Measurements from ENCODE around the gene C14orf180.

The C14orf180 gene

DNA sequence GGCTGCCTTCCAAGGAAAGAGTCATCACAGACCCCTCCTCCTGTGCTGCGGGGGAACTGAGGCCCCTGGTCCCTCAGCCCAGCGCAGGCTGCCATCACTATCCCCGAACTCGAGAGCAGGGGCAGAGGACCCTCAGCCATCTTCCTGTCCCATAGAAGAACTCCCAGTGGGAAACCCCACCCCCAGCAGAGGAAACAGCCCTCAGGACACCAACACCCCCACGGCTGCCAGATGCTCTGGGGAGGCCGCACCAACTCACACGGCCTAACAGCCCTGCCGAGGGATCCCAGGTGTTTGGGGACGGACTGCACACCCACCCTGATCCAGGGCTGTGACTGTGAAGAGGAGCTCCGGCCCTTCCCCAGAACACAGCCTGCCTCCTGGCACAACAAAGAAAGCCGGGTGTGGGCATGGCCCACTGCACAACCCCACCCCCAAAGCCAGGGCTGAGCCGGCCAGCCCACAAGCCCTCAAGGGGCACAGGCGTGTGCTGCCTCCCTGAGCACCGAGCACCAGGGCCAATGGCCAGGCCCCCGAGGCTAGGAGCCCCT lies 16.3 kb upstream of the C14orf180 start:
- TF ChIP-seq, protein P1, sequence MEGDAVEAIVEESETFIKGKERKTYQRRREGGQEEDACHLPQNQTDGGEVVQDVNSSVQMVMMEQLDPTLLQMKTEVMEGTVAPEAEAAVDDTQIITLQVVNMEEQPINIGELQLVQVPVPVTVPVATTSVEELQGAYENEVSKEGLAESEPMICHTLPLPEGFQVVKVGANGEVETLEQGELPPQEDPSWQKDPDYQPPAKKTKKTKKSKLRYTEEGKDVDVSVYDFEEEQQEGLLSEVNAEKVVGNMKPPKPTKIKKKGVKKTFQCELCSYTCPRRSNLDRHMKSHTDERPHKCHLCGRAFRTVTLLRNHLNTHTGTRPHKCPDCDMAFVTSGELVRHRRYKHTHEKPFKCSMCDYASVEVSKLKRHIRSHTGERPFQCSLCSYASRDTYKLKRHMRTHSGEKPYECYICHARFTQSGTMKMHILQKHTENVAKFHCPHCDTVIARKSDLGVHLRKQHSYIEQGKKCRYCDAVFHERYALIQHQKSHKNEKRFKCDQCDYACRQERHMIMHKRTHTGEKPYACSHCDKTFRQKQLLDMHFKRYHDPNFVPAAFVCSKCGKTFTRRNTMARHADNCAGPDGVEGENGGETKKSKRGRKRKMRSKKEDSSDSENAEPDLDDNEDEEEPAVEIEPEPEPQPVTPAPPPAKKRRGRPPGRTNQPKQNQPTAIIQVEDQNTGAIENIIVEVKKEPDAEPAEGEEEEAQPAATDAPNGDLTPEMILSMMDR (IDR thresholded peaks at IDR 0.05; ENCODE audit: control insufficient read depth, extremely low read depth, insufficient read depth), result no peak
- no peak for DNase-seq (ENCODE audit: low read depth)

DNA sequence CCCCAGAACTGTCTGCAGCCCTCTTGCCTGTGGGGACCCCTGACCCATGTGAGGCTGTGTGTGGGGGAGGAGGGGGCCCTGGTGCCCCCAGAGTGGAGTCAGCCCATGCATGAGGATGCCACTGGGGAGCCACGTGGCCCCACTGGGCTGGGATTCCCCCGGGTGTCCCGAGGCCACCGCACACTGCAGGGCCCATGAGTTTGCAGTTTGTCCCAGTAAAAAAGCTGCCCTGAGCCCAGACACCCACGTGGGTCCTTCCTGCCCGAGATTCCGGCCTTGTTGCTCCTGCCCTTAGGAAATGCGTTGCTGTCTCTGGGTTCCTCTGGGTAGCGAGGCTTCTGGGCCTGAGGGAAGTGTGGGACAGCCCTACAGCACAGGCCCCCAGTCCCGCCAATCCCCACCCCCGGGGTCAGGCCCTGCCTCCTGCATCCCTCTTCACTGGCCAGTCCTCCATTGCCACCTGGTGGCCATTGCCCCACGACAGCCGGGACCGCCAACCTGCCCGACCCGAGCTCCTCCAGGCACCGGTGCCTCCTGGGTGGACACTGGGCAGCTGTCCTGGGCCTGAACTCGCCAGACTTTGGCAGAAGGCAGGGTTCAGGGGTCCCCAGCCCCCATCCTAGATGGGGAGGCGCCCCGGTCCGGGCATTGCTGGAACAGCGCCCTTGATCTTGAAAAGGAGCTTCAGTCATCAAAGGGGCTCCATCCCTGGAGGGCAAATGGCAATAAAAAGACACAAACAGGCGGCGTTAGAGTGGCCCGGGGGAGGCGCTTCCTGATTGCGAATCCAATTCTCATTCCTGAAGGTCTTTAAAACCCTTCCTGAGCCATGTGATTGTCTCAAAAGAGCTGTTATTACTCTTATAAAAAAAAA lies 15.6 kb upstream of the C14orf180 start:
- TF ChIP-seq, protein P1 (IDR thresholded peaks at IDR 0.05; ENCODE audit: control insufficient read depth, extremely low read depth, insufficient read depth), result peak; percentile 95
- no peak for DNase-seq (ENCODE audit: low read depth)
- no peak overlapping the region for H3K4me3 ChIP-seq (ENCODE audit: low read depth, low read length)

More for the DNA sequence above, 16.3 kb upstream of the C14orf180 start:
- no peak overlapping the region for H3K4me3 ChIP-seq (ENCODE audit: low read depth, low read length)

DNA sequence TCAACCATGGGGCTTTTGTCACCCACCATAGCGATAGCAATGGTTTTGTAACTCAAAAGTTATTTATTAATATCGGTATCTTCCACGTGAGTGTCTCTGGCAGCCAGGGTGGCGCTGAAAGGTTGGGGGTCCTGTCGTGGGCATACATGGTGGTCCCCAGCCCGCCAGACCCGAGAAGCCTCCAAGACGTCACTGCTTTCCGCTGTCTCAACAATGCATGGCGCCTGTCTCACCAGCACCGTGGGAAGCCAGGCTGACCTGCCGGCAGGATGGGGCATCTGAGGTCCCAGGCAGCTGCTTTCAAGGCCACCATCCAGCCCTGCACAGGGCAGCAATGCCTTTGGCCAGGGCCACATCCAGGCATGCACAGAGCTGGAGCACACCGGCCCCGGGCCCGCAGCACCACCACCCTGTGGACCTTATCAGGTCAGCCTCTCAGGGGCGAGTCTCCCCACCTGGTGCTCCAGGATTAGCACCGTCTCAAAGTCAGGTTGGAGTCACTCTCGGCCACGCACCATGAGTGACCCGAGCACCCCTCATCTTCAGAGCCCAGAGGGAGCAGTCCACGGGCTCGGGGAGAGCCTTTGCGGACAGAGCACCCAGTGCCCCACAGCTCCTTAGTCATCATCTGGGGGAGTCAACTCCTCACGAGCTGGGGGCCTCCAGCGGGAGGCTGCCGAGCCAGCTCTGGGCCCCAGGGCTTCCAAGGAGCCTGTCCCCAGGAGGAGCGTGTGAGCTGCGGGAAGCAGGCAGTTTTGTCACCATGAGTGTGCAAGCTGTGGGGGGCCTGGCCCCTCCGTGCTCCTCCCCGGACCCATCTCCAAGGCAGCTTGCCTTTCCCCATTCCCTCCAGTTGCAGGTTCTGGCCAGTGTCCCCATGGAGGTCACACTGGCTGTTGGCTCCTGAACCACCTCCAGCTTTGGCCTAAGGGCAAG lies 14.6 kb upstream of the C14orf180 start:
- DNase-seq (ENCODE audit: low read depth), result no peak
- H3K4me3 ChIP-seq (ENCODE audit: low read depth, low read length), result no peak overlapping the region
- TF ChIP-seq, protein P1 (IDR thresholded peaks at IDR 0.05; ENCODE audit: control insufficient read depth, extremely low read depth, insufficient read depth), result no peak

- TF ChIP-seq, protein P1 (IDR thresholded peaks at IDR 0.05; ENCODE audit: control insufficient read depth, extremely low read depth, insufficient read depth), result no peak
- DNase-seq (ENCODE audit: low read depth), result no peak
- H3K4me3 ChIP-seq (ENCODE audit: low read depth, low read length), result no peak overlapping the region
Observed at GRCh38 chr14:104567141-104567956, 12.2 kb upstream of the C14orf180 start.

GRCh38 chr14:104567957-104568225 lies 11.7 kb upstream of the C14orf180 start:
- no peak for DNase-seq (ENCODE audit: low read depth)
- H3K4me3 ChIP-seq (ENCODE audit: low read depth, low read length), result no peak overlapping the region
- TF ChIP-seq, protein P1 (IDR thresholded peaks at IDR 0.05; ENCODE audit: control insufficient read depth, extremely low read depth, insufficient read depth), result no peak

GRCh38 chr14:104568620-104569019 lies 10.9 kb upstream of the C14orf180 start:
- no peak overlapping the region for H3K4me3 ChIP-seq (ENCODE audit: low read depth, low read length)
- TF ChIP-seq, protein P1 (IDR thresholded peaks at IDR 0.05; ENCODE audit: control insufficient read depth, extremely low read depth, insufficient read depth), result no peak

More at GRCh38 chr14:104568620-104569019, 10.9 kb upstream of the C14orf180 start:
- no peak for DNase-seq (ENCODE audit: low read depth)
